Glutamatergic neuron (in vitro differentiated cells): ENCODE results near the gene VWF. TPM values are rescaled to one million over a fixed set of nuclear protein-coding genes. Genes with fewer than 3 reads are reported as not detected.
A peak's percentile ranks its signal among the peaks of the same experiment; 100 is the strongest.

Experiments used
- DNase-seq: peaks from one replicate; pipeline ENCODE4 v3.0.0; 2022
- H3K27ac Mint-ChIP-seq: one replicate; pipeline ENCODE4 v1.8.0; 2020; ENCODE audit warnings: mild to moderate bottlenecking, mixed read lengths, inconsistent platforms; ENCODE audit not compliant: unreplicated experiment
- H3K27me3 Mint-ChIP-seq: one replicate; pipeline ENCODE4 v1.8.0; 2020; ENCODE audit warnings: mild to moderate bottlenecking, moderate library complexity, mixed read lengths, inconsistent platforms; ENCODE audit not compliant: unreplicated experiment
- H3K36me3 Mint-ChIP-seq: one replicate; pipeline ENCODE4 v1.8.0; 2020; ENCODE audit warnings: mild to moderate bottlenecking, mixed read lengths, inconsistent platforms; ENCODE audit not compliant: unreplicated experiment
- H3K4me1 Mint-ChIP-seq: one replicate; pipeline ENCODE4 v1.8.0; 2020; ENCODE audit warnings: mild to moderate bottlenecking, low read depth, mixed read lengths, inconsistent platforms; ENCODE audit not compliant: unreplicated experiment
- H3K4me3 Mint-ChIP-seq: one replicate; pipeline ENCODE4 v1.8.0; 2020; ENCODE audit warnings: mild to moderate bottlenecking, mixed read lengths, inconsistent platforms; ENCODE audit not compliant: unreplicated experiment
- H3K9me3 Mint-ChIP-seq: one replicate; pipeline ENCODE4 v1.8.0; 2020; ENCODE audit warnings: mild to moderate bottlenecking, moderate library complexity, mixed read lengths, inconsistent platforms; ENCODE audit not compliant: unreplicated experiment
- CTCF ChIP-seq: fragments of 200-600 bp; sonication (generic); IDR thresholded peaks from one replicate; pipeline ENCODE4 v1.5.0; 2021; ENCODE audit not compliant: partially characterized antibody, unreplicated experiment
- total RNA-seq: library from RNA; stranded (reverse); fragmentation: NEBNext Ultra II Directional; extraction: Animal tissue kit (Norgen Biotek cat#: 25700); gene quantifications from one replicate; pipeline ENCODE4 v1.2.1, GENCODE V29; 2021; ENCODE audit not compliant: unreplicated experiment

Gene VWF
- total RNA-seq, 1 donor from 2014 or later, result 0.37 TPM

- no peak for DNase-seq
- Mint-ChIP-seq H3K27ac (no peak overlapping the region), H3K9me3 (peaks cover 1% of the 10 kb centered on the region)
These were observed 83.7 kb downstream of the VWF start for GRCh38 chr12:6040815-6041214.

GRCh38 chr12:6039894-6040601 lies 84.4 kb downstream of the VWF start:
- H3K27ac Mint-ChIP-seq, result no peak overlapping the region
- H3K27me3 Mint-ChIP-seq, result peaks cover 2% of the 10 kb centered on the region
- peak; percentile 70 for DNase-seq
- peak; percentile 92 for TF ChIP-seq CTCF
- H3K4me1 Mint-ChIP-seq, result no peaks in the 10 kb centered on the region
- peaks cover 1% of the 10 kb centered on the region for H3K9me3 Mint-ChIP-seq
- H3K36me3 Mint-ChIP-seq, result no peaks in the 10 kb centered on the region
- H3K4me3 Mint-ChIP-seq, result no peak overlapping the region

More at GRCh38 chr12:6040815-6041214, 83.7 kb downstream of the VWF start:
- Mint-ChIP-seq H3K4me3 (no peak overlapping the region), H3K4me1 (no peaks in the 10 kb centered on the region), H3K27me3 (peaks cover 2% of the 10 kb centered on the region), H3K36me3 (no peaks in the 10 kb centered on the region)
- no peak for TF ChIP-seq CTCF

GRCh38 chr12:6038160-6038559 lies 86.3 kb downstream of the VWF start:
- Mint-ChIP-seq H3K27ac (no peak overlapping the region), H3K4me3 (no peak overlapping the region), H3K9me3 (no peaks in the 10 kb centered on the region), H3K4me1 (peaks cover 6% of the 10 kb centered on the region), H3K36me3 (peaks cover under 1% of the 10 kb centered on the region), H3K27me3 (no peaks in the 10 kb centered on the region)
- peak; percentile 90 for TF ChIP-seq CTCF
- peak; percentile 71 for DNase-seq

- Mint-ChIP-seq H3K27ac (no peak overlapping the region), H3K4me3 (no peak overlapping the region), H3K4me1 (peaks cover 13% of the 10 kb centered on the region), H3K27me3 (peaks cover 2% of the 10 kb centered on the region), H3K36me3 (peaks cover 7% of the 10 kb centered on the region), H3K9me3 (peaks cover 3% of the 10 kb centered on the region)
- no peak for TF ChIP-seq CTCF
- no peak for DNase-seq
These were observed 87.0 kb downstream of the VWF start for GRCh38 chr12:6037459-6037858.

GRCh38 chr12:6036509-6036908 lies 88.0 kb downstream of the VWF start:
- no peak for DNase-seq
- peaks cover 7% of the 10 kb centered on the region for H3K36me3 Mint-ChIP-seq
- H3K9me3 Mint-ChIP-seq, result peaks cover 3% of the 10 kb centered on the region
- H3K27me3 Mint-ChIP-seq, result peaks cover 2% of the 10 kb centered on the region
- H3K4me1 Mint-ChIP-seq, result peaks cover 13% of the 10 kb centered on the region
- no peak for TF ChIP-seq CTCF
- no peak overlapping the region for H3K4me3 Mint-ChIP-seq
- H3K27ac Mint-ChIP-seq, result no peak overlapping the region
